NCI-H128 (cell line): ENCODE results near the gene SFT2D3.

ENCODE experiments used
- DNase-seq: peaks from one replicate; lab custom pipeline; 2025; ENCODE audit not compliant: unreplicated experiment; lab: John Stamatoyannopoulos, UW

SFT2D3 gene

DNA sequence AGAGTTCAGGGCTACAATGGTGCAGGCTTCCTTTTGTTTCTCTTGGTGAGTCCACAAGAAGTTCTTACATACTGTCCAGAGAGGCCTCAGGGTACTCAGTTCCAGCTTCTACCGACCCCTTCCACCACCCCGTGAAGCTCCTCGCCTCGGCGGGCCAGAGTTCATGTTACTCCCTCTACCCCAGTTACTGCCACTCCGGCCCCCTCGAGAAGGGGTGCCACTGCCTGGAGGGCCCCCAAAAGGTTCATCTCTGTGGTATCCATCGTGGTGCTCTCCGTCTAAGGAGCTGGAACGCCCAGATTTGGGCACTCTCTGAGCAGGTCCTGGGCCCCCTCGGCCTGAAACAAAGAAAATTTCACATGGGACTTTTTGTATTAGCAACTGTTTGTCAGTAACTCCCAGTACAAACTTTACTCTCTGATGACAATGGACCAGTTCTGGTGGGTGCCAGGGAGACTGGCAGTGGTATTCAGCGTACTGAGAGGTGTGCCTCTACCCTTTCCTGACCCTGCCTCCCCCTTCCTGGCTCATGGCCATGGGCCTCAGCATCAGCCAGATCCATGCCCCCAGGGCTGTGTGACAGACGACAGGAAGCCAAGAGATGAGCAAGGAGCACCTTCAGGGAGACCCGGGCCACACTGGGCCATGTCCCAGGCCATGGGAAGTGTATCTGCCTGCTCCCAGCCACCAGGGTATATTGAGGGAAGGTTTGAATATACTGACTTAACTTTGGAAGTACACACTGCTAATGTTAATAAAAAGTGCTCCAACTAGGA lies 5.1 kb downstream of the SFT2D3 start:
- no peak for DNase-seq

DNA sequence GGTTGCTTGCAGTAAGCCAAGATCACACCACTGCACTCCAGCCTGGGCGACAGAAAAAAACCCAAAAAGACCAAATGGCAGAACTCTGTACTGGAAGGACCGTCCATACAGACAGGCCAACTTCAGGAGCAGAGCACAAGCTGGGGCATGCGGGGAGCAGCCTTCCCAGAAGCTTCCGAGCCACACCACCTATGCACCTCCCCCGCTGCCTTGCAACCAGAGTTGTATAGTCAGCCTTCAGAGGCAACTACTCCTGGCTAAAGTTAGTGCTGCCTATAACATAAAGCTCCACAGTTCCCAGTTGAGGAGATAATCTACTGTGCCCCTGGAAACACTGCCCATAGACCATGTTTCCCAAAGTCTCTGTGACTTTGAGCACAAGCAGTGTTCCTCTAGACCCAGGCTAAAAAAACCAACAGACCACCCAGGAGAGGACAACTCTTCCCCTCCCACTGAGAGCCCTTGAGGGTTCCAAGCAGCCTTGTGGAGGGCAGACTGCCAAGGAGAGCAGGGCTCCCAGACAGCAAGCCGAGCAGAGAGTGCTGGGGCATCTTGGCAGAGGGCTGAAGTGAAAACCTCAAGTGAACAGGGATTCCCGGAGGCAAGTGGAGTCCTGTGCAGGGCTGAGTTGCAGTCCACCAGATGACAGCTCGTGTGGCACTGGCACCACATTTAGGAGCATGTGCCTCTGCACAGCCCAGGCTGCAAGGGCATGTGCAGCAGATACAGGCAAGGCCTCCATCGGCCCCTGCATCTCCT lies 6.8 kb downstream of the SFT2D3 start:
- DNase-seq = no peak

DNA sequence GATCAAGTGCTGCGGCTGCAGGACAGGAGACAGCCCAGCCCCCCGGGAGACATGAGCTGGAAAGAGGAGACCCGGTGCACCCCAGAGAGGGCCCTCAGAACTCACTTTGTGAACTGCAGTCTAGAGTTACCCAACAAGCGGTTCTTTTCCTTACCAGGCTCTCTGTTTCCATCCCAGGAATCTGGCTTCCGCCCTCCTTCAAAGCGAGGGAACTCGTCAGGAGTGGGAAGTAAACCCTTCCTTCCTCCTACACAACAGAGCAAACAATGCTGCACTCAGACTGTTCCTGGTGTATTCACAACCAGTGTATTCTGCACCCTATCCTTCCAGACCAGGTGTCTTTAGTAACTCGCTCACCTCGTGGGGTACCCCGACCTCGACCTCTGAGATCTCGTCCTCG lies 8.0 kb downstream of the SFT2D3 start:
- no peak for DNase-seq

DNA sequence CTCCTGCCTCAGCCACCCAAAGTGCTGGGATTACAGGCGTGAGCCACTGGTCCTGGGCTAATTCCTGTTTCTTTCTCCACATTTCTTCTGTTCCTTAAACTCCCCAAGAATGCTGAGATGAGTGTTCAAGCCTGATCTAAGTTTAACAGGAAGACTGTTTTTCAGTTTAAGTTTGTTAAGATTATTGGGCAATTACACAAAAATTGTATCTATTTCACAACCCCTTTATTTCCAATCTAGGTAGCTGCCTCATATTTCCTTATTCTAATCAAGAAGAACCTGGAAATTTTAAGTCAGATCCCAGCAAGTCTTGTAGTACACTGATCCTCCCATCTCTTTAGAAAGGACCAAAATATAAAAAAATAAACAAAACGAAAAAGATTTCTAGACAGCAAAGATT lies 11.7 kb downstream of the SFT2D3 start:
- DNase-seq = no peak

DNA sequence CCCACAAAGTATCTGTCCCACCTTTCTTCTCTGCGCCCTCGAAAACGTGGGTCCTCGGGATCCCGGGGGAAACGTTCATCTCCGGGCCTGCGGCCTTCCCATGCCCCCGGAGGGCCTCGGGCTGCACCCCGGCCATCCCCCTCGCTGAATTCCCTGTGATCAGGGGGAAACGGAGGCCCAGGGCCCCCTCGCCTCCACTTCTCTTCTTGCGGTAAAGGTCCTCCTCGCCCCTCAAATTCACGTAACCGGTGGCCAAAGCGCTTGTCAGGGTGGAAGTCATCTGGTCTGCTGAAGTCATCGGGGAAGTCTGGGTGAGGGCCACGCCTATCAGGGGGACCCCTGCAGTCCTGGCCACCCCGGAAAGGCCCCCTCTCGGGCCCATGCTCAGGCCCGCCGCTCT lies 12.3 kb downstream of the SFT2D3 start:
- DNase-seq = no peak

DNA sequence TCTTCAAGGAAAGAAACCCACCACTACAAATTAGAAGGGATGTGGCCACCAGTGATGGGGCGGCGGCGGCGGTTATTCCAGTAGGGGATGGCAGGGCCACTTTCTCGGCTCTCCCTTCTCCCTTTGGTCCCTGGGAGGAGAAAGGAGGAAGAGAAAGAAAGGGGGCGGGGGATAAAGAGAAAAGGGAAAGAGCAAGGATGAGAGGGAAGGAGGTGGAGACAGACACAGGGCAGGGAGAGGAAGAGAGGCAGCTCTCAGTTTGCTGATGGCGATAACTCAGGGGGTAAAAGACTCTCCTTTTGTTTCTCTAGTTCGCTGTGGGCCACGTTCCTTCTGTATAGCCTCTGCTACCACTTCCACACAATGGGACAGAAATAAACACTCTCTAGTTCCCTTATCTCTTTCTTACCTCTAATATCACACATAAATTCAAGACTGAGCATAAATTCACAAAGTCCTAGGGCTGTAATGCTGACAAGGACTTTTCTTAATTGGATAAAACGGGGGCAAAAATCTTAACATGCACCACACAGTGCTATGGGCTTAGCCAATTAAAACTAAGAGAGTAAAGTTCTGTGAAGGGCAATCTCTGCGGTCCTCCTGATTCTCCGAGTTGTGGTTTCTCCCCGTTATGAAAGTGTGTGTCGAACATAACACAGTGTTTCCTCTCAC lies 14.6 kb downstream of the SFT2D3 start:
- no peak for DNase-seq

DNA sequence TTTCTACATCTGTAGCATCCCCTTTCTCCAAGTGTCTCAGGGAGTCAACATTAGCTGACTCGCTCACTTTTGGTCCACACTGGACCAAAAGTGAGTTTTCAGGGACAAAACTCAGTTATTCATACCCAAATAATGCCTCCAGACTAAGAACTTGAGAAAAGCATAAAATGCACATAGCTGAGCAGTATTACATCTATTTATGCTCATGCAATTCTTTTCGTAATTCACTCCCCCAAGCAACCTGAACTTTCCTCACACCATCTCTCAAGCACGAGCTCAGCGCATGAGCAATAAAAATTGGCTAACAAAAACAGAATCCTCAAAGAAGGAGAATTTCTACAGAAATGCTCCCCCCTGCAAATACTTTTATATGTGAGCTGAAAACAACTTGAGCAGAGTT lies 17.0 kb downstream of the SFT2D3 start:
- no peak for DNase-seq

DNA sequence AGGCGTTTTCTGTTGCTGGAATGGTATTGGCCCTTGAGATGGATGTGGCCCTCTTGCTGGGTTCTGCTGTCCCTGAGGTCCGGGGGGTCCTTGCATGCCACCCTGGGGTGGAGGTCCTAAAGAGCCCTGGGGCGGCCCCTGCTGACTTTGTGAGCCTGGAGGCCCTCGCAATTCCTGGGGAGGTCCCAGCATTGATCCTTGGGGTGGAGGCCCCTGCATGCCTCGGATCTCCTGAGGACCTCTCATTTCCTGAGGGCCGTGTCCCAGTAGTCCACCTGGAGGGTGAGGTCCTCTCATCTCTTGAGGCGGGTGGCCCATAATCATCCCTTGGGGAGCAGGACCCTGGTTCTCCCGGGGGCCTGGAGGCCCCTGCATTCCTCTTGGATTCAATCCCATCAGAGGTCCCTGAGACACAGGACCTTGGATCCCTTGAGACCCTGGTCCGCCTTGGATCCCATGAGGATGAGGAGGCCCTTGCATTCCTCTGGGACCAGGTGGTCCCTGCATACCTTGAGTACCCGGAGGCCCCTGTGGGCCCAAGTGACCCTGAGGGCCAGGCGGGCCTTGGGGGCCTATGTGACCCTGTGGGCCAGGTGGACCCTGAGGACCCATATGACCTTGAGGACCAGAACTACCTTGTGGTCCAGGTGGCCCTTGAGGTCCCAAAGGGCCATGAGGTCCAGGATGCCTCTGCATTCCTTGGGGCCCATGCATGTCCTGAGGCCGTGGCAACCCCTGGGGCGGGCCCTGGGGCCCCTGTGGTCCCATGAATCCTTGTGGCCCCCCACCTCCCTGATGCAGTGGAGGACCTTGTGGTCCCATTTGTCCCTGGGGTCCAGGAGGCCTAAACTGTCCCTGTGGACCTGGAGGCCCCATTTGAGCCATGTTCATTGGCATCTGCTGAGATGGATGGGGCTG lies 18.3 kb downstream of the SFT2D3 start:
- no peak for DNase-seq

DNA sequence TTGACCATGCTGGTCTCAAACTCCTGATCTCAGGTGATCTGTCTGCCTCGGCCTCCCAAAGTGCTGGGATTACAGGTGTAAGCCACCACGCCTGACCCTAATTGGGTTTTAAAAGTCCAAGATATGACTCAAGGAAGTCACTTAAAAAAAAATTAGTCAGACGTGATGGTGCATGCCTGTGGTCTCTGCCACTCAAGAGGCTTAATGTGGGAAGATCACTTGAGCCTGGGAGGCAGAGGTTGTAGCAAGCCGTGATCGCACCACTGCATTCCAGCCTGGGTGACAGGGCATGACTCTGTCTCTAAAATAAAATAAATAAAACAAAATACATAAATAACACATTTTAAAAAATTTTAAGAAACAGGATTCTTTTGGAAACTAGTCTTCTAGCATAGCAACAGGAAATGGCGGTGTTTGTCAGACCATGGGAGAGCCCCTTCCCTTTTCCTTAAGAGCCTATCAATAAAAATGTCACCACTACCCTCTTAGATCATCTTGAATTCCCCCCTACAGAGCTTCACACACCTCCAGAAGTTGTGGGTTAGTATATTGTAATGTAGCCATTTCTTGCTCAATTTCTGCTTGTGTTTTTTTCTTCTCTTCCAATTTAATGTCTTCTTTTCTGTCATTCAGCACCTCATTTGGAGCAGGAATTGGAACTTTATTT lies 20.1 kb downstream of the SFT2D3 start:
- no peak for DNase-seq

DNA sequence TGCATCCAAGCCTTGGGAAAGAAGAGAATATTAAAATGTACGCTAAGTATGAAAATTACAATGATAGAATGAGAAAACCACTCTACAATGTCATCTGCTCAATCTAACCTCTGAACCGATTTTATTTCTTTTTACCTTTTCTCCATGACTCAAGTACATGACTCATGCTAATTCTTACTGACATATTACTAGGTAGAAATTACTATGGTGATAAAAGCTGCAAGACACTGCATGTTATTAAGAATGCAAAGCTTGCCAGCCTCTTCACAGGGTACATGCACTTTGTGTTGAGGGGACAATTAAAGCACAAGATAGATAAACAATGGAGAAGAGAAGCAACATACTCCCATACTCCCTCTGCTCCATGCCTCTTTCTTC lies 20.7 kb downstream of the SFT2D3 start:
- no peak for DNase-seq

DNA sequence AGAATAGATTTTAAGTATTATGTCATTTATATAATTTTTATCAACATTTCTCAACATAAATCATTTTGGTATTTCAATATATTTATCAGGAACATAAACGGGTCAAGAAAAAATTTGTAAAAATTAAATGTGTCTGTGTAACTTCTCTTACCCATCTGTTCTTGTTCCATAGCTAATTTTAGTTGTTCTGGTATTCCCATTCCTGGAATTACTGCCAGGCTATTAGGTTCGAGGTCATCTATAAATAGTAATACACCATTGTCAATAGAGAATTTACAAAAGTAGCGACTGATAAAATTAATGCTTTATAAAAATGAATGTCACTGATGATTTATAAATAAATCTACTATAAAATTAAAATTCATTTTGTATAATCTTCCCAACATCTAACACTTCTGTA lies 21.5 kb downstream of the SFT2D3 start:
- no peak for DNase-seq

DNA sequence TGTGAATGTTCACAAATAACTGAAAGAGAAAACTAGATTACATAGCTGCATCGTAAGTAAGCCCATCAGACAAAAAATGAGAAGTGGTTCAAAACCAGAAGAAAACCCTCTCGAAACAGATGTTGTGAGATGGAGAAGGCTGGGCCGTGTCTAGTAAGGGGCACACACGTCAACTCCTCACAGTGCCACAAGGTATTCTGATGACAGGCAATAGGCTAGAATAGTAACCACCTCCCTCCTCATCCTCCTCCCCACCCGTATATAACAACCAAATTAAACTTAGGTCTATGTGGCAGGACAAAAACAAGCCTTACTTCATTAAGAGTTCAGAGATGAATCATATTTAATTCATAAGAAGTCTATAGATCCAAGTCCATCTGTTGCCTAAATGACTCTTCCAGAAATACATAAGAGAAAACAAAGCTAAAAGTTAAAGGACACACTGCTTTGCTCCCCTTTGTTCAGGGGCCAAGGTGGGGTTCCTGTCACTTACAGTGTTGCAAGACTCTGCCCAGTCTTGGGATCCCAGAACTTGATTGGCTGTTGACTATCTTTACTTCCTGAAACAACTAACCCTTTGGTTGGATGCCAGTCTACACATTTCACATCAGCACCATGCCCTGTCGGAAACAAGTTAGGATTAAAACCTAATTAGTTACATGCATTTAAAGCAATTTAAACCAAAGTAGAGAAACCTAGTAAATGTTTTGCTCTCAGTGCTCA lies 25.0 kb downstream of the SFT2D3 start:
- no peak for DNase-seq

DNA sequence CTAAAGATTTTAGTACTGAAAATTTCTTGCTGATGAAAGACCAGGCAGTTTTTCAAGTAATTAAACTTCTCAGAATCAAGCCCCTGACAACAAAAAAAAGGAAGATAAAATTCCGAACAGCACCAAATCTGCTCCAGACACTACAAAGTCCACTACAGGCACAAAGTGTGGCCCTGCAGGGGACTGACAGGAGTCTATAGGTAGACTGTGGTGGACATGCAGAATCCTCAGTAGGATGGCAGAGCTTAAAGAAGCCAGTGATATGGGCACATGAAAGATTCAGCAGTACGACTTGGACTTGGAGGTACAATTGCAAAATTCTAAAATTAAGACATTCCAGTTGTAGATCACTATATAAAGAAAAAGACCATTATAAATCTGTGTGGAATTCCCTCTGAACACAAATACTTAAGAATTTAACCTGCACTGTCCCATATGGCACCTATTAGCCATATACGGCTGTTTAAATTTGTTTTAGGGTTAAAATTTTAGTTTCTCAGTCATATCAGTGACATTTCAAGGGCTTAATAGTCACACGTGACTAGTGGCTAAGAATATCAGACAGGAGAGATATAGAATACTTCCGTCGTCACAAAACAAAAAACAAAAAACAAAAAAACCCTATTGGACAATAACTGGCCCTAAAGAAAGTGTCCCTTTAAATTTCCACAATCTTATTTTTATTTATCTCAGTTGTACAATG lies 32.0 kb downstream of the SFT2D3 start:
- no peak for DNase-seq

DNA sequence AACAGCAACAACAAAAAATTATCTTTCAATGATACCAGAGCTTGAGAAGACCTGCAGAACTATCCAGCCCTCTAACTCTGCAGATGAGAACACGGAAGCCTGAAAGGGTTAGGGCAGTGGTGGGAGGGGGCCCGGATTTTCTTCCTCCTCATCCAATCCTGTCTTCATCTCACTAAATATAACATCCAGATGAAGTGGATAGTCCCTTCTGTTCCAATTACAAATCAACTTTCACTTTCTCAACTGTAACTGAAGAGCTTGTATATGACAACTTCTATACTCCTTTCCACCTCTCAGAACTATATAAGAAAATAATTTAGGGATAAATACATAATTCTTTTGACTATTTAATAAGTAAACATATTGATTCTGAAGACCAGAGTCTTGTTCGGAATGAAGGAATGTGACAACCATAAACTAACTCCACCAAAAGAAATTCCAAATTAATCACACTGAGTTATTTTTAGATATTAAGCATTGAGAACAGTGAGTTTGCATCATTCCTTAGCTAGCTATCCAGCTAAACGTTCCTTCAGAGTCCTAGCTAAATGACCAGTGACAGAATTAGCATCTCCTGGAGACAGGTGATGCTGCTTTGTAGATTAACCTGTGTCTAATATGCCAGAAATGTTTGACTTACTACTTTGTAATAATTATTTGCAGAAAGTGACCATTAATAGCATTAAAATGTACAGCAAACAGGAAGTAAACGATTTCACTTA lies 32.7 kb downstream of the SFT2D3 start:
- DNase-seq = no peak

DNA sequence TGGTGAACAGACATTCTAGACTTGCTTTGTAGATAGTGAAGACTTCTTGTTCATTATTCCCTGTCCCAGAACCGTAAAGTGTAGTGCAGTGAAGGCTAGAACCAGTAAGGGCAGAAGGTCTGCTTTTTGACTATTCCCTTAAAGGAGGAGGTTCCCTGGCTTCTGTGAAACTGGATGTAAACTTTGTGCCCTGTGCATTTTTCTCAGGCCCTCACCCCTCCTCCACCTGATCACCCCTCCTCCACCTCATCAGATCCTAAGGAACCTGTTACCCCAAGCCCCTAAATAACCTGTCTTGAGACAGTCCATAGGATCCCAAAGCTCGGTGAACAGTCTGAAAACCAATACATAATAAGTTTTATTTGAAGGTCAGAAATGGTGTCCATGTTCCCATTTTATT lies 33.7 kb downstream of the SFT2D3 start:
- DNase-seq = no peak

DNA sequence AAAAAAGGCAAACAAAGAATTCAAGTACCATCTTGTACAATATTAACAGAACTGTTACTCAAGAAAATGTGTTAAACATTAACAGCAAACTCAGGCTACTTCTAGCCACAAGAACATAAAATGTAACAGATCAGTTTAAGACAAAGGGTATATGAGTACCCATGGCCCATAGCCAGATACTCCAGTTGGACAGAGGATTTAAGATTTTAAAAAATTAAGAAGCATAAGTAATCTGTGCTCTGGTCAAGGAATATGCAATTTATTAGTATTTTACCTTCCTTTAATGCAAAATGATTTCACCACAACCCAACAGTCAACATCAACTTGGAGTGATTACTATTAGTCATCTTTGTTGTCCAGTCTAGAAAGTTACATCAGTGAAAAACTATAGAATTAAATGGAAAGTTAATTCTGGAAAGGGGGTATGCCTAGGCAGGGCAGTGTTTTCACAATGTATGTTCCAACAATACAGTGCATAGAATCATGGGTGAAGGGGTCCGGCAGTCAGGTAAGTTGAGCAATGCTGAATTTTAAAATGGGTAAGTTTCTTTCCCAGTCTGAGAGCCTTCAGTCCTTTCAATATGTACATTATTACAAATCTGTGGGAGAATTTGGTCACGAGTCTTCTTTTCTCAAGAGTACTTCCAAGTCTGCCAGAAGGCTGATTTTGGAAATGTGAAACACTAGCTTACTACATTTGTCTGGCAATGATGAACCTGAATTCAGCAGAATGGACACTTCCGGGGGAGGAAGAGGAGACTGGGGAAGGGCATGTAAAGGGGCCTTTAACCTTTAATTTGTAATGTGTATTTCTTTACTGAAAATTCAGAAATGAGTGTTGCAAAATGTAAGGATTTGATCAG lies 34.5 kb downstream of the SFT2D3 start:
- DNase-seq = no peak

DNA sequence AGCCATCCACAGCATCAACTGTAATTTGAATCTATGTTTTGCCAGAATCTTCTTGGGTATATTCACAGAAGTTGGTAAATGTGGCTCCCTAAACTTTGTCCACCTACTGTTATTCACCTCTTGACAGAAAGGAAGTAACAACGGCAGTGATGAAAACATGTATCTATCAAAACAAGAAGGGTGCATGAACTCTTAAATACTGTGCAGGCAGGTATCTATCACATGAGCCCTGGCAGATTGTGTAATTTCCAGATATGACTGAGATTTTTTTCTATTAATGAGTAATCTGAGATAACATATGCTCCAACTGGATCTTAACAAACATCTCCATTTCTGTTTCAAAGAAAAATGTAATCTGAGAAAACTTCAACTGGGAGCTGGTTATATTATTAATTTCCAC lies 36.6 kb downstream of the SFT2D3 start:
- no peak for DNase-seq

DNA sequence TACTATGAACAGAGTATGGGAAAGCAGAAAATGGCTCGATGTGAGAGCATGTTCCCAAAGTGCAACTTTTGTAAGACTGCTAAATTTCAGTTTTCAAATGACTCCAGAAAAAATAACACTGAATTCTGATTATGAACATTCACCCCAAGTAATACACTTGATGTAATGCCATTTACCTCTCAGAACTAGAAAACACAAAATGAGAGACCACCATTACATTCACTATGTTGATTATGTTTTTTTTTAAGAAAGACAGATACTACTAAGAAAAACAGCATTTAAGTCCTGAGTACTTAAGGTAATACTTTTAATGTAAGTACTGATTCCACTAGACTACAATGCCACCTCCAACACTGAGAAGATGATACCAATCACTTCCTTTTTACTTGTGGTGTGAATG lies 38.5 kb downstream of the SFT2D3 start:
- no peak for DNase-seq
